Stimulated activated CD8-positive, alpha-beta memory T cell treated with anti-CD3 and anti-CD28 coated beads, Interleukin-7, amount 100 ng/mL, for 48 hours (primary cell): ENCODE data around the gene MT1A.
"Not testable (repeated sequence)": the region's sequence is repeated elsewhere in the genome, so short reads cannot be mapped to it uniquely, and the experiment has no call there.

ENCODE experiments used
- DNase-seq, 2 donors: peaks; one replicate each; pipeline ENCODE4 v3.0.0-alpha.2; 2020; ENCODE audit warnings: low read depth in 1 of 2; ENCODE audit errors: extremely low read depth in 1 of 2

Gene MT1A

GRCh38 chr16:56652600-56652999, 14.1 kb downstream of the MT1A start:
- DNase-seq = no peak

DNA sequence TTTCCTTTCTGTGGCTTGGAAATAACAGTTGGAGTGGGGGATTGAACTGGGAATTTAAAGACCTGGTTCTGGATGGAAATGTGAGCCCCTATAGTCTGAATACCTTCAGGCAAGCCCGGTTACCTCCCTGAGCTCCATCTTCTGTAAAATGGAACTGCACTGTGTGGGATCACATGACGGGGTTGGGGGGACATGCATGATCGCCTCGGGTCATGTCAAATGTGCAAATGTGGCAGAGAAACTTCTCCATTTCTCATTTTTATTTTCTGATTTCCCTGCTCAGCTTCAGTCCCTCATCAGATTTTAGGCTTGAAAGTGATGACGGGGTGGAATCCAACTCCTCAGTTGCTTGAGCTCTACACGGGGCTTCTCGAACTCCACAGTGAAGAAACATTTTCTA, 14.8 kb downstream of the MT1A start:
- DNase-seq = no peak

- DNase-seq = peak; percentile 59 to 71
Observed at GRCh38 chr16:56657555-56658326, 19.3 kb downstream of the MT1A start, which contains the start of gene MT1F. MT1F (plus strand) TSS chr16:56657959; CDS start chr16:56658059, 100 bp downstream.

- DNase-seq = no peak
Observed at GRCh38 chr16:56658327-56658875, 19.9 kb downstream of the MT1A start.

DNA sequence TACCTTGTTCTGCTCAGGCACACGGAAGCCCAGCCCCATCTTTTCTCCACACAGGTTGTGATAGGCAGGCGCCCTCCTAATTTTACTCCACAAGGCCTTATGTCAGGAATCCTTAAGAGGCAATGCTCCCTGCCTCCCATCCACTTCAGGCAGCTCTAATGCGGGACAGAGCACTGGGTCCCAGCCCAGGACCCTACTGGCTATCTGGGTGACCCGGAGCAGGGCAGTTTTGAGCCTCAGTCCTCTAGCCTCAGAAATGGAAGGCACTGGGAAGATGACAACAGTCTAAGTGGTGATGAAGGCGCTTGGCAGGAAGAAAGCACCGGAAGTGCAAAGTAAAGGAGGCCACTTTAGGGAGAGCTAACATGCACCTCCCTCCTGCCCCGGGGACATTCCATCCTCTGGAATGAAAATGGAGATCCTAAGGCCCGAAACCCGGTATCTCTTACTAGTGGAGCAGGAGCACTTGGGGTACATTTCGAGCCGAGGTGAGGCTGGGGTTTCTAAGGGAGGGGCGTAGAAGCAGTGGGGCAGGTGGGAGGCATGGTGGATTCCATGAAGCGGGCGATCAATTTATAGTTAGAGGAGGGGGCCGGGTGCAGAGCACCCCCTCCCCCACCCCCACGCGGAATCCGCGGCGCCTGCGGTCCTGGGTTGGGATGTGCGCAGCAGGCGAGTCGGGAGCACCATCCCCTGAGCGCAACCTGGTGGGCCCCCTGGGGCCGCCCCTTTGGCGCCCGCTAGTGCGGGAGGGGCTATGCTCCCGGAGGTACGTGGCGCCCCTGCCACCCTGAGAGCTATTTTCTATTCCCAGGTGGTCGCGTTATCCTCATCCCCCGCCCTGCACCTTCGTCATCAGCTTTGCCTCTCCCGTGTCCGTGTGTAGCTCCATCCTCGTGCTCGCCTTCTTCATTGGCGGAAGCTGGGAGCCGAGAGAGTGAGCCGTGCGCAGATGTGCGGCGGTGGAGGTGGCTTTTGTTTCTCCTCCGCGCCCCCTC, 24.2 kb downstream of the MT1A start:
- DNase-seq = peak in 1 of 2 donors; percentile 42

DNA sequence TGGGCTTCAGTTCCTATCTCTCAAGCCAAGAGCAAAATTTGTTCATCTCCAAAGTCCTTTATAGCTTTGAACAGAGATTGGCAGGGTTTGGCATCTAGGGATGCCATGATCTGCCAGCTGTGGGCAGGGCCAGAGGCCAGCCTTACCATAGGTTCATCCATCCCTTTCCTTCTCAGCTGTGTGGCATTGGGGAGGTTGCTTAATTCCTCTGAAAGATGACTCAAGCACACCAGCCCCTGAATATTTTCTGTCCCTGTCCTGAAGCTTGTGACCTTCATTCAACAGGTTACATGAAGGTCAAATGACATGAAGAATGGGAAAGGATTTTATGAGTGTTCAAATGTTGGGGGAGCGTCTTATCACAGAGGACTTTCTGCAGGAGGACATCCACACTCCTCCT, 26.0 kb downstream of the MT1A start:
- DNase-seq = no peak

GRCh38 chr16:56665286-56666261, 27.1 kb downstream of the MT1A start:
- DNase-seq = not testable (repeated sequence)

DNA sequence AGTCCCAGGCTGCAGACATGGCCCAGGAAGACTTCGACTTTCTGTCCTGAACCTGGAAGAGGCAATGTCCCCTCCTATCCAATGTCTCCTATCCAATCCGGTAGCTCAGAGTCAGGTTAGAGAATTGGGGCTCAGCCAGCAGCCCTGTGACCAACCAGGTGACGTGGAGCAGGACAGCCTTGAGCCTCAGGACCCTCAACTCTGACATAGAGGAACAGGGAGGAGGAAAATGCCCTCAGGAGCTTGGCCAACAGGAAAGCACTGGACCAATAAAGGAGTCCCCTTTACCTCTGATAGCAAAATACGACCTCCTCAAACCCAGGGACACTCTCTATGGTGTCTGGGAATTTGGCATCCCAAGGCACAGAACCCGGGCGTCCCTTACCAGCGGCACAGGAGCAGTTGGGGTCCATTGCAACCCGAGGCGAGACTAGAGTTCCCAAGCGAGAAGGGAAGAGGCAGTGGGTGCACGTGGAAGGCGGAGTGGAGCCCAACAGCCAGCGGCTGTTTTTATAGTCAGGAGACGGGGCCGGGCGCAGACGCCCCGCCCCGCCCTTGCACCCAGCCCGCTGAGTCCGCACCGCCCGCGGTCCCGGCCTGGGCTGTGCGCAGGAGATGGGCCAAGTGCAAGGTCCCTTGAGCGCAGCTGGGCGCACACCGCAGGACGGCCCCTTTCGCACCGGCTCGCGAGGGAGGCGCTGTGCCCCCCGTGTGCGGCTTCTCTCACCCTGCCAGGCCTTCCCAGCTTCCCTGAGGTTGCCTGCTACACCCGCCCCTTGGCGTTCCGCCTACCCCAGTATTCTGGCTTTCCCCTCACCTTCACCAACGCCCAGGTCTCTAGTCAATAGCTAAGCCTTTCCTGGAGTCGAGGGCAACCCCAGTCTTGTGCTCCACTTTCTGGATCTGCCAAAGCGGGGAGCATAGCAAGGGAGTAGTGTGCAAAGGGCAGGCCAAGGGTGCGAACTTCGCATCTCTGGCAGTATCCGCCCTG, 29.4 kb downstream of the MT1A start, which contains the start of gene MT1G:
Gene MT1G, minus strand, starts transcription at position 485 of the 991 bp plus-strand sequence. Its CDS starts 72 bp downstream, at position 413.
- no peak for DNase-seq

- DNase-seq = no peak
Observed at GRCh38 chr16:56669005-56669839, 30.8 kb downstream of the MT1A start, which contains the start of gene MT1H. MT1H (plus strand) TSS chr16:56669814; CDS start chr16:56669885, 71 bp downstream.

- DNase-seq = no peak
Observed at GRCh38 chr16:56669840-56670619, 31.6 kb downstream of the MT1A start.

- DNase-seq = no peak
Observed at GRCh38 chr16:56670620-56670934, 32.1 kb downstream of the MT1A start.

GRCh38 chr16:56671691-56672090, 33.2 kb downstream of the MT1A start:
- not testable (repeated sequence) for DNase-seq

- DNase-seq = not testable (repeated sequence)
Observed at GRCh38 chr16:56672171-56672570, 33.7 kb downstream of the MT1A start.

DNA sequence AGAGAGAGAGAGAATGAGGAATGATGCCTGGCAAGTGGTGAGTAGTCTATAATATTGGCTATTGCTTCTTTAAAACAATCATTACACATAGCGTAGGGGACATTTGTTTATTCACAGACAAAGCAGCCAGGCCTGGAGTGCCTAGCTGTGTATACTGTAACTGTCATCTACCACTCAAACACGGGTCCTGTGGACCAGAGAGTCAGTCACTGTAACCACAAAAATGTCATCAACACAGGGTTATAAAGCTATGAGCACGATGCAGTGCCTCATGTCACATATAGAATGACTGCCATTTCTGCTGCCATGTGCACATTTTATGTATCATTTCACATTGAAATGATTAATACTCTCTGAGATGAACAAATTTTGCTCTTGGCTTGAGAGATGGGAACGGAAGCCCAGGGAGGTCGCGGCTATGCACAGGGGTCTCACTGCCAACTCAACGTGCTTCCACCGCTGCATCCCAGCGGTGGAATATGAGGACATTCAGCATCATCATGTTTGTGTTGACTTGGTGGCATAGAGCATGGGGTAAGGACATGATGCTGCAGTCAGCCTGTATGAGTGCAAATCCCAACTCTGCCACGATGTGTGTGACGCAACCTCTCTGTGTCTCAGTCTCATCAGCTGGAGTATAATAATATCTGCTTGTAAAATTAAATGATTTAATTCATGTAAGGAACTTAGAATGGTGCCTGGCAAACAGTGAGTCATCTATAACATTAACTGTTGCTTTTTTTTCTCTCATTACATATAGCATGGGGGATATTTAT, 34.5 kb downstream of the MT1A start:
- no peak for DNase-seq

- DNase-seq = no peak
Observed at GRCh38 chr16:56673921-56674320, 35.5 kb downstream of the MT1A start.

DNA sequence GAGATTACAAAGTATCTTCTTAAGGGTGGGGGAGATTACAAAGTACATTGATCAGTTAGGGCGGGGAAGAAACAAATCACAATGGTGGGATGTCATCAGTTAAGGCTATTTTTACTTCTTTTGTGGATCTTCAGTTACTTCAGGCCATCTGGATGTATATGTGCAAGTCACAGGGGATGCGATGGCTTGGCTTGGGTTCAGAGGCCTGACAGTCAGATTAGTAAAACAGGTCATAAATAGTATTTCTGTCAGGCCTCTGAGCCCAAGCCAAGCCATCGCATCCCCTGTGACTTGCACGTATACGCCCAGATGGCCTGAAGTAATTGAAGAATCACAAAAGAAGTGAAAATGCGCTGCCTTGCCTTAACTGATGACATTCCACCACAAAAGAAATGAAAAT, 36.1 kb downstream of the MT1A start:
- DNase-seq = not testable (repeated sequence)
